Hepatocyte (in vitro differentiated cells): ENCODE data around the gene CSF1R. TPM values are rescaled to one million over a fixed set of nuclear protein-coding genes. Genes with fewer than 3 reads are reported as not detected.

ENCODE experiments used
- DNase-seq: peaks from one replicate; pipeline ENCODE4 v3.0.0-alpha.2; 2016; ENCODE audit warnings: low spot score
- H2AFZ ChIP-seq: fragments of 200-600 bp; sonication (generic); 2 replicates; pipeline ENCODE4 v1.6.0; 2016; ENCODE audit warnings: antibody characterized with exemption, mild to moderate bottlenecking
- H3K27ac ChIP-seq: fragments of 200-600 bp; sonication (generic); 2 replicates; pipeline ENCODE4 v1.5.1; 2016; ENCODE audit warnings: mild to moderate bottlenecking
- H3K27me3 ChIP-seq: fragments of 200-600 bp; sonication (generic); 2 replicates; pipeline ENCODE4 v1.6.1; 2016
- H3K36me3 ChIP-seq: fragments of 200-600 bp; sonication (generic); replicated peaks from 2 replicates; pipeline ENCODE4 v1.5.1; 2016; ENCODE audit warnings: low read depth; ENCODE audit not compliant: insufficient read depth
- H3K4me1 ChIP-seq: fragments of 200-600 bp; sonication (generic); 2 replicates; pipeline ENCODE4 v1.5.1; 2016; ENCODE audit warnings: mild to moderate bottlenecking, moderate library complexity; ENCODE audit not compliant: insufficient read depth
- H3K4me2 ChIP-seq: fragments of 200-600 bp; sonication (generic); 2 replicates; pipeline ENCODE4 v1.6.0; 2016
- H3K4me3 ChIP-seq: fragments of 200-600 bp; sonication (generic); 2 replicates; pipeline ENCODE4 v1.5.1; 2016; ENCODE audit warnings: mild to moderate bottlenecking
- H3K79me2 ChIP-seq: fragments of 200-600 bp; sonication (generic); 2 replicates; pipeline ENCODE4 v1.6.0; 2017; ENCODE audit warnings: mild to moderate bottlenecking
- H3K9me2 ChIP-seq: fragments of 200-600 bp; sonication (generic); replicated peaks from 2 replicates; pipeline ENCODE4 v1.6.0; 2017; ENCODE audit warnings: mild to moderate bottlenecking; ENCODE audit not compliant: insufficient read depth
- H3K9me3 ChIP-seq: fragments of 200-600 bp; sonication (generic); 2 replicates; pipeline ENCODE4 v1.5.1; 2016; ENCODE audit warnings: low read depth, mild to moderate bottlenecking
- H4K20me1 ChIP-seq: fragments of 200-600 bp; sonication (generic); 2 replicates; pipeline ENCODE4 v1.6.0; 2016; ENCODE audit warnings: mild to moderate bottlenecking; ENCODE audit not compliant: insufficient read depth, poor library complexity, severe bottlenecking
- EZH2 ChIP-seq: fragments of 200-600 bp; sonication (generic); IDR thresholded peaks from 2 replicates; pipeline ENCODE4 v1.6.1; 2016; ENCODE audit warnings: antibody characterized with exemption, mild to moderate bottlenecking, borderline replicate concordance
- EZH2phosphoT487 ChIP-seq: fragments of 200-600 bp; sonication (generic); IDR thresholded peaks from one replicate; pipeline ENCODE4 v1.6.1; 2018; ENCODE audit warnings: antibody characterized with exemption, mild to moderate bottlenecking, low read depth, moderate library complexity; ENCODE audit not compliant: unreplicated experiment, severe bottlenecking
- WGBS: methylation state at CpG from one replicate; pipeline ENCODE4 v1.1.6; 2016; ENCODE audit warnings: low lambda C conversion rate; ENCODE audit errors: missing lambda C conversion rate; 5-methylcytosine and 5-hydroxymethylcytosine counted together
- polyA plus RNA-seq: library from polyadenylated mRNA; unstranded; fragments of >200 nt; fragmentation: Nextera tagmentation; extraction: Ambion mirVana; gene quantifications from 2 replicates; pipeline ENCODE4 v1.2.1, GENCODE V29; 2016
- total RNA-seq: library from RNA; depleted of rRNA; stranded (reverse); fragments of >200 nt; gene quantifications from 2 replicates; pipeline ENCODE4 v1.2.3, GENCODE V29; 2014
- TF ChIP-seq, protein P1 (sequence below): fragments of 200-600 bp; sonication (generic); IDR thresholded peaks from 2 replicates; pipeline ENCODE4 v1.5.1; 2016; ENCODE audit warnings: antibody characterized with exemption, mild to moderate bottlenecking; ENCODE audit not compliant: poor library complexity

Gene CSF1R
- total and polyA plus RNA-seq, 2 experiments from 2014 or later = 3.6 to 4.7 TPM

DNA sequence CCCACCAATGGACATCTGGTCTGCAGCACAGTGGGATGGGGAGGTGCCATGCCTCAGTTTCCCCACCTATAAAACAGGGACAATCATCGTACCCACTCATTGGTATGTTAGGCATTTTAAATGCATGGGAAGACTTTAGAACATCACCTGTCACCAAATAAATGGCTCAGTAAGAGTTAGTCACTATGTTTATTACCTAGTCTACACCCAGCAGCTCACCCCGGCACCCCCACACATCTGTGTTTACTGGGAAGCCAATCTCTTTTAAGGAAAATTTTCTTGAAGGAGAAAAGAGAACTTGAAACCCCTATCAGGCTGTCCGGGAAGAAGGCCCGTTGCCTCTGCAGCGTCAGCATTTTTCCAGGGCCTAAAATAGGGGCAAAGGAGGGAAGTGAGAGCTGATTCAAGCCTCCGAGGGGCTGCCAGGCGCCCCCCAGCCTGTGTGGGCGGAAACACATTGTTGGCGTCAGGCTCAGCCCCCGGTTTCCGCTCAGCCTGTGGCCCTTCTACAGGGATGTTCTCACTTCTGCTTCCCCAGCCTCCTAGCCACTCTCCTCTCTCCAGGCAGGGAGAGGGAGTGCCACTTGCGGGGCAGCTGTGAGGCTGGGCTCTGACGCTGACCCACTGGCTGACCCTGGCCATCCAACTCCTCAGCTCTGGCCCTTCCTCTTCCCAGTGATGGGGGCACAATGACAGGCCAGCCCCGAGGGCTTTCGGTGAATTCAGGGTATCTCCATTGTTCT lies 4.6 kb downstream of the CSF1R start:
- Histone ChIP-seq H3K36me3 (no peaks in the 10 kb centered on the region), H3K9me2 (no peaks in the 10 kb centered on the region), H4K20me1 (no peaks in the 10 kb centered on the region), H2AFZ (no peak overlapping the region), H3K9me3 (no peaks in the 10 kb centered on the region), H3K4me3 (no peak overlapping the region), H3K4me2 (no peak overlapping the region), H3K79me2 (no peaks in the 10 kb centered on the region), H3K27me3 (no peaks in the 10 kb centered on the region), H3K4me1 (peaks cover 5% of the 10 kb centered on the region), H3K27ac (peak overlapping the region; percentile 46)
- peak; percentile 35 for DNase-seq
- 34% methylated on average over 15 of the region's 15 CpGs for WGBS
- TF ChIP-seq EZH2phosphoT487 = no peak
- TF ChIP-seq, protein P1, sequence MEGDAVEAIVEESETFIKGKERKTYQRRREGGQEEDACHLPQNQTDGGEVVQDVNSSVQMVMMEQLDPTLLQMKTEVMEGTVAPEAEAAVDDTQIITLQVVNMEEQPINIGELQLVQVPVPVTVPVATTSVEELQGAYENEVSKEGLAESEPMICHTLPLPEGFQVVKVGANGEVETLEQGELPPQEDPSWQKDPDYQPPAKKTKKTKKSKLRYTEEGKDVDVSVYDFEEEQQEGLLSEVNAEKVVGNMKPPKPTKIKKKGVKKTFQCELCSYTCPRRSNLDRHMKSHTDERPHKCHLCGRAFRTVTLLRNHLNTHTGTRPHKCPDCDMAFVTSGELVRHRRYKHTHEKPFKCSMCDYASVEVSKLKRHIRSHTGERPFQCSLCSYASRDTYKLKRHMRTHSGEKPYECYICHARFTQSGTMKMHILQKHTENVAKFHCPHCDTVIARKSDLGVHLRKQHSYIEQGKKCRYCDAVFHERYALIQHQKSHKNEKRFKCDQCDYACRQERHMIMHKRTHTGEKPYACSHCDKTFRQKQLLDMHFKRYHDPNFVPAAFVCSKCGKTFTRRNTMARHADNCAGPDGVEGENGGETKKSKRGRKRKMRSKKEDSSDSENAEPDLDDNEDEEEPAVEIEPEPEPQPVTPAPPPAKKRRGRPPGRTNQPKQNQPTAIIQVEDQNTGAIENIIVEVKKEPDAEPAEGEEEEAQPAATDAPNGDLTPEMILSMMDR = no peak
- TF ChIP-seq EZH2 = no peak

DNA sequence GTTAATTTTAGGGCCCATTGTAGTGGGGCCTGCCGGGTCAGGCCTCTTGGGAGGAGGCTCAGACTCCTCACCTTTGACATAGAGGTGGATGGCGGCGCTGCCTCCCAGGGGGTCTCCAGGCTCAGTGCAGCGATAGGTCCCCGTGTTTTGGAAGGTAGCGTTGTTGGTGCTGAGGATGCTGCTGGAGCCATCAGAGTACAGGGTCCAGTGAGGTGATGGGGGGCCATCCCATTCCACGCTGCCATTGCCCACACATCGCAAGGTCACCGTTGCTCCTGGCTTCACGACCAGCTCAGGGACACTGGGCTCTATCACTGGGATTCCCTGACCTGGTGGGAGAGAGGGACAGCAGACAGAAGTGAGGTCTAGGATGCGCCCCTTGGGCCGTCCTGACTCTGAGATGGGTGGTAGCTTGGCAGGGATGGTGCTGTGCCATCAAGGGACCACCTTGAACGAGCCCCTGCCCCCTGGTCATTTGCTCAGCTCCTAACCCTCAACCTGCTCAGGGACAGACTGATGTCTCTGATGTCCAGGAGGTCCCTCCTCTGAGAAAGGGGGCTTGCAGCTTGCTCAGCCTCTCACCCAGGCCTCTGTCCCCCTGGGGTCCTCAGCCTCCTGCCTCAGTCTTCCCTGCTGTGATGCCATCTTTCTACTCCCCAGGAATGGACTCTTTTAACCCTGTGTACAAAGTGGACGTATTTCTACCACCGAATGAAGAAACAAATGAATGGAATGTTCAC lies 5.5 kb downstream of the CSF1R start:
- Histone ChIP-seq H3K9me3 (no peaks in the 10 kb centered on the region), H2AFZ (no peak overlapping the region), H3K4me3 (no peak overlapping the region), H3K79me2 (no peaks in the 10 kb centered on the region), H3K4me1 (peaks cover 5% of the 10 kb centered on the region), H3K9me2 (no peaks in the 10 kb centered on the region), H3K27ac (no peak overlapping the region), H4K20me1 (no peaks in the 10 kb centered on the region), H3K4me2 (no peak overlapping the region), H3K36me3 (no peaks in the 10 kb centered on the region), H3K27me3 (no peaks in the 10 kb centered on the region)
- 90% methylated on average over 15 of the region's 15 CpGs for WGBS
- TF ChIP-seq EZH2 = no peak
- no peak for TF ChIP-seq EZH2phosphoT487
- TF ChIP-seq, protein P1 = no peak
- DNase-seq = no peak

DNA sequence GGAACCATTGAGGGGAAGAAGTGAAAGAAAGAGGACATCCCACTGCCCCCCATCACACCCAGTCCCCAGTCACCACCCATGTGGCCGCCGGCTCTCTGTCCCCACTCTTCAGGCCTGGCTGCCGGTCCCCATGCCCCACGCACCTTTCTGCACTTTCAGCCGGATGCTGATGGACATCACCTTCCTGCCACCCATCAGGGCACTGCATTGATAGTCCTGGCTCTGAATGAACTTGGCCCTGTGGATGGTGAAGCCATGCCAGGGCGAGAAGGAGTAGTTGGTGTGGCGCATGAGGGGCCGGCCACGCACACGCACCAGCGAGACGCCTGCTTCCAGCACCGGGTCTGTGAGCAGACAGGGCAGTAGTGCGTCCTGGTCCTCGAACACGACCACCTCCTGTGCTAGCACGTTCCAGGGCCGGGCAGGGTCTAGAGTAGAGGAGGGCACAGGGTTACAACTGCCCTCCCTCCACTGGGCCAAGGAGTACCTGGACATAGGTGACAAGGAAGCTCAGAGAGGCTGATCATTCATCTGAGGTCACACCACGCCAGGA lies 6.4 kb downstream of the CSF1R start:
- TF ChIP-seq, protein P1 = no peak
- TF ChIP-seq EZH2 (no peak), EZH2phosphoT487 (no peak)
- 97% methylated on average over 19 of the region's 19 CpGs for WGBS

More for the DNA sequence above, 6.4 kb downstream of the CSF1R start:
- H3K4me3 ChIP-seq = no peak overlapping the region
- no peak overlapping the region for H3K4me2 ChIP-seq
- no peaks in the 10 kb centered on the region for H3K79me2 ChIP-seq
- H3K27ac ChIP-seq = no peak overlapping the region
- no peak for DNase-seq
- H3K9me2 ChIP-seq = no peaks in the 10 kb centered on the region
- no peaks in the 10 kb centered on the region for H3K9me3 ChIP-seq
- H4K20me1 ChIP-seq = no peaks in the 10 kb centered on the region
- H3K27me3 ChIP-seq = no peaks in the 10 kb centered on the region
- peaks cover 5% of the 10 kb centered on the region for H3K4me1 ChIP-seq
- H2AFZ ChIP-seq = no peak overlapping the region
- no peaks in the 10 kb centered on the region for H3K36me3 ChIP-seq
